OCI-LY3 (cell line): ENCODE data around the gene IRX4.
"Not testable (repeated sequence)": the region's sequence is repeated elsewhere in the genome, so short reads cannot be mapped to it uniquely, and the experiment has no call there.

Source experiments
- H2AFZ ChIP-seq: fragments of 200-600, 300-600 bp; shearing (Covaris generic); 2 replicates; pipeline ENCODE4 v1.6.0; 2014; ENCODE audit warnings: antibody characterized with exemption, low read depth, low read length
- H3K27ac ChIP-seq: fragments of 200-600, 300-600 bp; sonication (generic); 2 replicates; pipeline ENCODE4 v1.5.1; 2014; ENCODE audit warnings: mild to moderate bottlenecking, low read length, moderate library complexity, mixed read lengths
- H3K27me3 ChIP-seq: fragments of 200-600, 300-600 bp; sonication (generic); 2 replicates; pipeline ENCODE4 v1.6.1; 2014; ENCODE audit warnings: low read depth, low read length, mixed read lengths
- H3K36me3 ChIP-seq: fragments of 200-600, 300-600 bp; sonication (generic); replicated peaks from 2 replicates; pipeline ENCODE3; 2014; ENCODE audit warnings: low read depth, low read length, mixed read lengths
- H3K4me1 ChIP-seq: fragments of 300-600, 200-600 bp; sonication (generic); 2 replicates; pipeline ENCODE4 v1.6.1; 2014; ENCODE audit warnings: low read length, mixed read lengths
- H3K4me2 ChIP-seq: fragments of 200-600, 300-600 bp; sonication (generic); 2 replicates; pipeline ENCODE4 v1.6.1; 2014; ENCODE audit warnings: low read length, mixed read lengths
- H3K4me3 ChIP-seq: fragments of 300-600, 200-600 bp; sonication (generic); 2 replicates; pipeline ENCODE4 v1.5.1; 2014; ENCODE audit warnings: antibody characterized with exemption, mild to moderate bottlenecking, low read length, moderate library complexity
- H3K79me2 ChIP-seq: fragments of 300-600, 200-600 bp; shearing (Covaris generic); 2 replicates; pipeline ENCODE4 v1.6.1; 2014; ENCODE audit warnings: mild to moderate bottlenecking, low read length, mixed read lengths
- H3K9ac ChIP-seq: fragments of 300-600, 200-600 bp; shearing (Covaris generic); 2 replicates; pipeline ENCODE4 v1.6.0; 2014; ENCODE audit warnings: mild to moderate bottlenecking, low read length, moderate library complexity
- H3K9me3 ChIP-seq: fragments of 200-600, 300-600 bp; shearing (Covaris generic); 2 replicates; pipeline ENCODE4 v1.6.1; 2014; ENCODE audit warnings: low read length, mixed read lengths; ENCODE audit not compliant: insufficient read depth
- H4K20me1 ChIP-seq: fragments of 200-600, 300-600 bp; sonication (generic); 2 replicates; pipeline ENCODE4 v1.6.1; 2016; ENCODE audit warnings: low read length, mixed read lengths; ENCODE audit not compliant: insufficient read depth
- CTCF ChIP-seq: fragments of 200-600, 300-600 bp; sonication (generic); IDR thresholded peaks from 2 replicates; pipeline ENCODE4 v1.5.1; 2014; ENCODE audit warnings: antibody characterized with exemption, low read length, low read depth
- EZH2phosphoT487 ChIP-seq: fragments of 200-600 bp; shearing (Covaris generic); IDR thresholded peaks from 2 replicates; pipeline ENCODE4 v1.6.1; 2018; ENCODE audit warnings: antibody characterized with exemption, mixed run types, low read depth

IRX4 gene

GRCh38 chr5:1847056-1847455 is 35.7 kb downstream of the IRX4 start:
- Histone ChIP-seq H3K4me1 (no peaks in the 10 kb centered on the region), H4K20me1 (no peaks in the 10 kb centered on the region), H3K9ac (no peak overlapping the region), H3K4me3 (no peak overlapping the region), H3K9me3 (no peaks in the 10 kb centered on the region), H2AFZ (no peak overlapping the region), H3K27me3 (no peaks in the 10 kb centered on the region), H3K4me2 (no peak overlapping the region), H3K79me2 (no peaks in the 10 kb centered on the region), H3K36me3 (no peaks in the 10 kb centered on the region), H3K27ac (no peak overlapping the region)
- TF ChIP-seq EZH2phosphoT487 (no peak), CTCF (no peak)

- Histone ChIP-seq H3K27me3 (no peaks in the 10 kb centered on the region), H3K4me3 (no peak overlapping the region), H3K79me2 (no peaks in the 10 kb centered on the region), H3K4me2 (no peak overlapping the region), H4K20me1 (no peaks in the 10 kb centered on the region), H3K4me1 (no peaks in the 10 kb centered on the region), H3K36me3 (no peaks in the 10 kb centered on the region), H2AFZ (no peak overlapping the region), H3K9ac (no peak overlapping the region), H3K27ac (no peak overlapping the region), H3K9me3 (no peaks in the 10 kb centered on the region)
- TF ChIP-seq CTCF (no peak), EZH2phosphoT487 (no peak)
Observed at GRCh38 chr5:1846583-1846982, 36.1 kb downstream of the IRX4 start.

DNA sequence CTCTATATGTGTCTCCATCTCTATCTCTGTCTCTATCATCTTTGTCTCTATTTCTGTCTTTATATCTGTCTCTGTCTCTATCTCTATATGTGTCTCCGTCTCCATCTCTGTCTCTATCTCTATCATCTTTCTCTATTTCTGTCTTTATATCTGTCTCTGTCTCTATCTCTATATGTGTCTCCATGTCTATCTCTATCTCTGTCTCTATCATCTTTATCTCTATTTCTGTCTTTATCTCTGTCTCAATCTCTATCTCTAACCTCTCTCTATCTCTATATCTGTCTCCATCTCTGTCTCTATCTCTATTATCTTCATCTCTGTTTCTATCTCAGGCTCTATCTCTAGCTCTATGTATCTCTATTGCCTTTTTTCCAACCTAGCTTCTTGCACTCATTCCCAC is 37.0 kb downstream of the IRX4 start:
- Histone ChIP-seq H3K4me1 (no peaks in the 10 kb centered on the region), H2AFZ (no peak overlapping the region), H3K4me2 (no peak overlapping the region), H3K9me3 (no peaks in the 10 kb centered on the region), H3K9ac (no peak overlapping the region), H3K27me3 (no peaks in the 10 kb centered on the region), H3K4me3 (no peak overlapping the region), H4K20me1 (no peaks in the 10 kb centered on the region), H3K36me3 (no peaks in the 10 kb centered on the region), H3K79me2 (no peaks in the 10 kb centered on the region), H3K27ac (no peak overlapping the region)
- TF ChIP-seq CTCF (no peak), EZH2phosphoT487 (no peak)

DNA sequence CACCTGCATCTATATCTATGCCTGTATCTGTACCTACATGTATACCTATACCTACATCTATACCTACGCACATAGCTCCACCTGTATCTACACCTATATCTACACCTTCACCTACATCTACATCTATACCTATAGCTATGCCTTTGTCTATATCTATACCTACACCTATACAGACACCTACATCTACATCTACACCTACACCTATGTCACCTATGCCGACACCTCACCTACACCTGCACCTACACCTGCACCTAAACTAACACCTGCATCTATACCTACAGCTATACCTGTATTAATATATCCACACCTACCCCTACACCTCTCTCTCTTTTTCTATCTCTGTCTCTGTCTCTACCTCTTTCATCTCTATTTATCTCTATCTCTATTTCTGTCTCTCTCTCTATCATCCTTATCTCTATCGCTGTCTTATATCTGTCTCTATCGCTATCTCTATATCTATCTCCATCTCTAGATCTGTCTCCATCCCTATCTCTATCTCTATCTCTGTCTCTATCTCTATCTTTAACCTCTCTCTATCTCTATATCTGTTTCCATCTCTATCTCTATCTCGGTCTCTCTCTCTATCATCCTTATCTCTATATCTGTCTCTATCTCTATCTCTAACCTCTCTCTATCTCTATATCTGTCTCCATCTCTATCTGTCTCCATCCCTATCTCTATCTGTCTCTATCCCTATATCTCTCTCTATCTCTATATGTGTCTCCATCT is 37.9 kb downstream of the IRX4 start:
- no peaks in the 10 kb centered on the region for H3K4me1 ChIP-seq
- no peak overlapping the region for H3K9ac ChIP-seq
- H4K20me1 ChIP-seq, result no peaks in the 10 kb centered on the region
- H3K27ac ChIP-seq, result no peak overlapping the region
- no peak overlapping the region for H2AFZ ChIP-seq
- no peak for TF ChIP-seq CTCF
- no peak for TF ChIP-seq EZH2phosphoT487
- no peaks in the 10 kb centered on the region for H3K79me2 ChIP-seq
- H3K4me2 ChIP-seq, result no peak overlapping the region
- no peaks in the 10 kb centered on the region for H3K27me3 ChIP-seq
- no peaks in the 10 kb centered on the region for H3K36me3 ChIP-seq
- H3K9me3 ChIP-seq, result no peaks in the 10 kb centered on the region
- H3K4me3 ChIP-seq, result no peak overlapping the region

- H3K9ac ChIP-seq, H3K27ac ChIP-seq, H3K4me3 ChIP-seq, H3K9me3 ChIP-seq, H3K4me2 ChIP-seq, H3K4me1 ChIP-seq, H3K79me2 ChIP-seq, H3K36me3 ChIP-seq, H4K20me1 ChIP-seq, H2AFZ ChIP-seq, H3K27me3 ChIP-seq: not testable (repeated sequence)
Observed at GRCh38 chr5:1843761-1844160, 39.0 kb downstream of the IRX4 start.
